Measurements from ENCODE around the gene SLC30A9.

SLC30A9 gene

DNA sequence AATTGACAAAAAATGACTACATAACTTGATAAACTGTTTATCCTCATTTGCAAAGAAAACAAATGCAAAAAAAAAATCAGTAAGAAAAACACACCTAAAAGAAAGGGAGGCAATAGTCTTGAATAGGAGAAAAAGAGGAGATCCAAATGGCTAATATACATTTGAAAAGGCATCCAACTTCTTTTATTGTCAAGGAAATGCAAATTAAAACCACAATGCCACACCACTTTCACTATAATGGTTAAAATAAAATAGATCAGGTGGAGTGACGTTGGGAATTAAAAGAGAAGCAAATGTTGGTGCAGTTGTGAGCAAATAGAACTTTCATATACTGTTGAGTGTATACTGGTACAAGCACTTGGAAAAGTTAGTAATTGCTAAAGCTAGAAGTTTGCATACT, 5.2 kb upstream of the SLC30A9 start:
- TF ChIP-seq GATA2 (IDR thresholded peaks at IDR 0.05; ENCODE audit: low read depth, low read length) (no peak), GATA3 (IDR thresholded peaks at IDR 0.05; ENCODE audit: low read depth, low read length) (no peak)

DNA sequence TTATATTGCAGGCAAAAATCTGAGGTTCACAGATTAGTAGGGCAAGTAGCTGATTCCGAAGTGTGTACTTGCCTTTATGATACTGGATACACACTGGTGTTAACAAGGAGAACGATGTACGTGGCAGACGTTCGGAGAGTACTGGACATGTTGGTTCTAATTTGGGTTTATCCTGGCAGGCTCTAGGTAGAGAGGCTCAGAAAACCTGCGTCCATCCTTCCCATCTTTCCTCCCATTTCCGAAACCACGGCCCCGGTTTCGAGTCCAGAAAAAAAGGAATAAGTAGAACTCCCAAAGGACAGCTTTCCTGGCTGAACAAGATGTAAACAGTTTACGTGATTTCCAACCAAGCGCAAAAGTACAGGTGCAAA, 351 bp upstream of the SLC30A9 start:
- TF ChIP-seq GATA2 (IDR thresholded peaks at IDR 0.05; ENCODE audit: low read depth, low read length) (no peak), GATA3 (IDR thresholded peaks at IDR 0.05; ENCODE audit: low read depth, low read length) (no peak)

DNA sequence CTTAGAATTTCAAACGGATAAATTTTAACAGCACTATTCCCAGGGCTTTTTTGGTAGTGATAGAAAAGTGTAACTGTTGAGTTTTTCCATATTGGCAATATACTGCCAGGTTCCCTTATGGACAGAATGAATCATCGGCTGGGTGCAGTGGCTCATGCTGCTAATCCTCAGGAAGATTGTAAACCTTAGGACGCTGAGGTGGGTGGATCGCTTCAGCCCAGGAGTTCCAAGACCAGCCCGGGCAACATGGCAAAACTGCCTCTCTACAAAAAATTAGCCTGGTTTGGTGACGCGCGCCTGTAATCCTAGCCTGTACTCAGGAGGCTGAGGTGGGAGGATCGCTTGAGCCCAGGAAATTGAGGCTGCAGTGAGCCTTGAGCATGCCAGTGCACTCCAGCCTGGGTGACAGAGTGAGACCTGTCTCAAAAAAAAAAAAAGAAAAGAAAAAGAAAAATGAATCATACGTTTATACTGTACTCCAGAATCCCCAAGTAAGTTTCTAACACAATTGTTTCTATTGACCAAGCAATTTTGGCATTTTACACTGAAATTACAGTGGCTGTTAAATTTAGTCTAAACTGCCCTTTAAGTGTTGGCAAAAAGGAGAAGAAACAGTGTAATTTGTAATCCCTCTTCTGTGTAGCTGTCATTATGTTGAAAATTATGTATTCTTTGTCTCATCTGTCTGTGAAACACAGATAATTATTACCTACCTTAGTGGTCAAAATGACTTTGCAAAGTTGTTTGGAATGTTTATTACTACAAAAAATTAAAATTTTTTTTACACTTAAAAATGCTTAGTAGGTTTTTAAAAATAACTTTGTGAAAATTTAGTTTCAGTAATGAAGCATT, 1.8 kb downstream of the SLC30A9 start:
- TF ChIP-seq GATA2 (IDR thresholded peaks at IDR 0.05; ENCODE audit: low read depth, low read length) (no peak), GATA3 (IDR thresholded peaks at IDR 0.05; ENCODE audit: low read depth, low read length) (no peak)

DNA sequence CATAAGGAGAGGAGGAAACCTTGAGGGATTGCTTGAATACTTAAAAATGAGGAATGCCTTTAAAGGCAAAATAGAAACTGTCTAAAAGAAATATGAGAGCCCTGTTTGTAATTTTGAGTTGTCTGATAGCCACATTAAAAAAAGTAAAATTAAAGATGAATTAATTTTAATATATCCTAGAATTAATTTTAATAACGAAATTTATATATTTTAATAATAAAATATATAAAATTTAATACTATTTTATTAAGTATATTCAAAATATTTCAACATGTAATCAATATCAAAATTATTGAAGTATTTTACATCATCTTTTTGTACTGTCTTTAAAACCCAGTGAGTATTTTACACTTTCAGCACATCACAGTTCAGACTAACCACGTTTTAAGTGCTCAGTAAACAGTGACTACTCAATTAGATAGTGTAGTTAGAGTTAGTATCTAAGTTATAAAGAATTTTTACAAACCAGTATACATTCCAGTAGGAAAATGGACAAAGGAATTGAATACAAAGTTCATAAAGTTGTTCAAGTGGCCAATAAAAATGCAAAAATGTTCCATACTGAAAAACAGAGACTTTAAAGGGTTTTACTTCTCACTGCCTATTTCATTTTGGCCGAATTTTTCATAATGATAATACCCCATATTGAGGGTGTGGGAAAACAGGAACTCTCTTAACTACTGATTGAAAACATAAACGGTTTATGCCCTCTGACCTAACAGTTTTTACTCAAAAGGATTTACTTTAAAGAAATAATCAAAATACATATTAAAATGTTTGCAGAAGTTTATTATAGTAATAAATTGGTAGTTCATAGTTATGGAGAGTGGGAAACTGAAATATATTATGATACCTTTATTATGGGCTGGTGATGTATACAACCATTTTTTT, 2.9 kb downstream of the SLC30A9 start:
- TF ChIP-seq GATA2 (IDR thresholded peaks at IDR 0.05; ENCODE audit: low read depth, low read length) (no peak), GATA3 (IDR thresholded peaks at IDR 0.05; ENCODE audit: low read depth, low read length) (no peak)

DNA sequence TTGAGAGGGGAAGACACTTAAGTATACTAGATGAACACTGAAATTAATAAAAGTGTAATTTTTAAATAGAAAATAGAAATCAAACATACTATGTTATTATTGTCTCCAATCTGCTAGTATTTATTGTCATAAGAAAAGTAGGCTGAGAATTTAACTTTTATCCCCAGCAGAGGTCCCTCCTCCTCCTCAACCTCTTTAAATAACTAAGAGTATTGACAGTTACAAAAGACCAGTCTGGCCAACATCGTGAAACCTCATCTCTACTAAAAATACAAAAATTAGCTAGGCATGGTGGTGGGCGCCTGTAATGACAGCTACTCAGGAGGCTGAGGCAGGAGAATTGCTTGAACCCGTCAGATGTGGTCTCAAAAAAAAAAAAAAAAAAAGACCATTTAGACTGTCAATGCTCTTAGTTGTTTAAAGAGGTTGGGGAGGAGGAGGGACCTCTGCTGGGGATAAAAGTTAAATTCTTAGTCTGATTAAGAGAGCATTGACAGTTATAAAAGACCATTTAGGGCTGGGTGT, 4.2 kb downstream of the SLC30A9 start:
- no peak for TF ChIP-seq GATA3 (IDR thresholded peaks at IDR 0.05; ENCODE audit: low read depth, low read length)
- TF ChIP-seq GATA2 (IDR thresholded peaks at IDR 0.05; ENCODE audit: low read depth, low read length) = no peak

DNA sequence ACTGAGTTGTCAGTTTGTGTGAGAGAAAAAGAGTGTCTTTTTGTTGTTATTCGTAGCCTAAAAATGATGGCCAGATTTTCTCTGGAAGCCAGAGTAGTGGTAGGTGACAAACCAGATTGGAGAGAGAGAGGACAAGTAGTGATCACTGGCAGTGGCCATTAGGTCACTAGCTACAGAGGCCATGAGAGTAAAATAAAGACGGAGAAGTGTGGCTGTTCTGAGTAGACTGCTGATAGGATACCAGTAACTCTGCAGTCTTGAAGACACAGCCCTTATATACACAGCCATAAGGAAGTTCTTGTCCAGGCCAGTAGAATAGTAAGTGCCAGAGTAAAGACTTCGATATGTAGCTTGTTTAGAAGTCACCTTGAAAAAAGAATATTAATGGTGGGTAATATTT, 7.7 kb downstream of the SLC30A9 start:
- no peak for TF ChIP-seq GATA2 (IDR thresholded peaks at IDR 0.05; ENCODE audit: low read depth, low read length)
- no peak for TF ChIP-seq GATA3 (IDR thresholded peaks at IDR 0.05; ENCODE audit: low read depth, low read length)

DNA sequence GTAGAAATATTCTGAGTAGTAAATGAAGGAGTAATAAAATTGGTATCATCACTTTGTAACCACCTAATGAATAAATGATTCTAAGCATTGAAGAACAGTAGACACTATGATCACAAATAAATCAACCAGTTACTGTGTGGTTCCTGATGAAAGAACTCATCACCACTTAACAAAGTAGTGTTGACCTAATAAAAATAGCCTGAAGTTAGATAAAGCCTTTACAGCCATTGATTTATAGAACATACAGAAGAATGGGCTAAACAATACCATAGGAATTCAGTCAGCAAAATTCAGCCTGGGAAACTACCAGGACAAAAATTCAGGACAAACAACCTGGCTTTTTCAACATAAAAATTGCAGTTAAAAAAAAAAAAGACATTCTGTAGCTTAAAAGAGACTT, 9.0 kb downstream of the SLC30A9 start:
- TF ChIP-seq GATA3 (IDR thresholded peaks at IDR 0.05; ENCODE audit: low read depth, low read length) = no peak

DNA sequence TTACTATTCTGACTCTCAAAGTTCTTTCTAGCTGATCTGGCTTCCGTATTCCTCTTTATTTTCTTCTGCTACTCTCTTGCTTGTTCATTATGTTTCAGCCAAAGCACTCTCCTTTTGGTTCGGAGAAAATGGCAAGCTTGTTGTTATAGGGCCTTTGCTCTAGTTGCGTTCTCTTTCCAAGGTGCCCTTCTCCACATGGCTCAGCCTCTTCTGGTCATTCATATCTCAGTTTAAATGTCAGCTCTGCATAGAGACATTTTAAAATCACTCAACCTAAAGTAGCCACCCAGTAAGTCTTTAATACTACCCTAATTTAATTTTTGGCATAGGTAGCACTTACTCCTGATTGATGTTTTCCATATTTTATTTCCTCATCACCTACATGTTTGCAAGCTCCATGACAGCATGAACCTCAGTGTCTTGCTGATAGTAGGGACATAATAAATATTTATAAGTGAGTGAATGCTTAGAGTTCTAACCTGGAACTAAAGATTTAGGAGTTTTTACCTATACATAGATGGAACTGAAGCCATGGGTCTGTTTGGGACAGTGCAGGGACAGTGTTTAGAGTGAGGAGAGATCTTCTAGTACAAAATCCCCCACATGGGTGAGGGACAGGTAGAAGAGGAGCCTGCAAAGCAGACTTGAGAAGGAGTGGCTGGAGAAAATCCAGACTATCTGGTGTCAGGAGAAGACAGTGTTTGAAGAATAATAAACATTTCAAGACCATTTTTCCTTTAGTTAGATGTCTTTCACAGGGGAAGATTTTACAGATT, 17.9 kb downstream of the SLC30A9 start:
- TF ChIP-seq GATA2 (IDR thresholded peaks at IDR 0.05; ENCODE audit: low read depth, low read length) (no peak), GATA3 (IDR thresholded peaks at IDR 0.05; ENCODE audit: low read depth, low read length) (no peak)

DNA sequence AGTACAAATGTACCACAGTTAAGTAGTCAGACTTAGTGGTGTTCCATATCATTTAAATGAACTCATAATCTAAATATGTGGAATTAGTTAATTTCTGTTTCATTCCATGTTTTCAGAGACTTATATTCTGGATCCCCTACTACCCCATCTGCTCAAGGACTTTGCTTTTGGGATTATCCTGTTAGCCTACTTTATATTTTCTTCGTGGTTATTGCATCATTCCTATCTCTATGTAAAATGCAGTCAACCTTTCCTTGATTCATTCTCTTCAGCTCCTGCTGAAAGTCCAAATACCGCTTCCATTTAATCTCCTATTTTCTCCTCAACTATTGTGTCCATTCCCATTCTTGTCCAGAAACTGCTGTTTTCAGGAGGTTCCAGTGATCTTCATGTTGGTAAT, 25.1 kb downstream of the SLC30A9 start:
- TF ChIP-seq GATA2 (IDR thresholded peaks at IDR 0.05; ENCODE audit: low read depth, low read length) (no peak), GATA3 (IDR thresholded peaks at IDR 0.05; ENCODE audit: low read depth, low read length) (no peak)

DNA sequence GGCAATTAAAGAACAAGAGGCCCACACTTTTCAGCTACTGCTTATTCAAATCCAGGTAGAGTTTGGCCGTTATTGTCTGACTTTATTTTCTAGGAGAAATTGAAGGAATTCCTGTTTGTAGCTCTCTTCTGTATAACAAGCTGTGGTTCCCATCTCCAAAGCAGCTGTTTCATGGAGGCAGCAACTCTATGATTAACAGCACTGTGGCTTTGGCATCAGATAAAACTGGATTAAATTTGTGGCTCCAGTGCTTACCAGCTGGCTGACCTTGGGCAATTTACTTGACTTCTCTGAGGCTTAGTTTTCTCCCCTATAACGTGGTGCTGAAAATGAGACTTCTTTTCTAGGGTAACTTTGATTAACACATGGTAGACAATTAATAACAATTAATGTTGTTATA, 28.1 kb downstream of the SLC30A9 start:
- TF ChIP-seq GATA3 (IDR thresholded peaks at IDR 0.05; ENCODE audit: low read depth, low read length) (peak; percentile 80), GATA2 (IDR thresholded peaks at IDR 0.05; ENCODE audit: low read depth, low read length) (peak; percentile 91)

DNA sequence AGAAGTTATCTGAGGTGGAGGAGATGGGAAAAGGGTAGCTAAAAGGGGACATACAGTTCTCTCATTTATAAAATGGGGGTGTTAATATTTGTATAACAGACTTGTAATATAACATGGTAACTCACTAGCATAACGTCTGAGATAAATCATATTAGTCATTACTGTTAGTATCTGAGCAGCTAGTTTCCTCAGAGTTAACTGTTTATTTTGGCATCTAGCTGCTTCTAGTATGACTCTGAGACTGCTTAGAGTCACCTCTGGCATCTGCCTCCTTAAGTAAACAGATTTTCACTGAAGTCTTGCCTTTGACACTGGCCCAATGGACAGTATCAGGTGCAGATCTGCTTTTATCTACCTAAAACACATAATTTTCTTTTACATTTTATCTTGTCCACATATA, 58.1 kb downstream of the SLC30A9 start:
- no peak for TF ChIP-seq GATA2 (IDR thresholded peaks at IDR 0.05; ENCODE audit: low read depth, low read length)
- no peak for TF ChIP-seq GATA3 (IDR thresholded peaks at IDR 0.05; ENCODE audit: low read depth, low read length)

DNA sequence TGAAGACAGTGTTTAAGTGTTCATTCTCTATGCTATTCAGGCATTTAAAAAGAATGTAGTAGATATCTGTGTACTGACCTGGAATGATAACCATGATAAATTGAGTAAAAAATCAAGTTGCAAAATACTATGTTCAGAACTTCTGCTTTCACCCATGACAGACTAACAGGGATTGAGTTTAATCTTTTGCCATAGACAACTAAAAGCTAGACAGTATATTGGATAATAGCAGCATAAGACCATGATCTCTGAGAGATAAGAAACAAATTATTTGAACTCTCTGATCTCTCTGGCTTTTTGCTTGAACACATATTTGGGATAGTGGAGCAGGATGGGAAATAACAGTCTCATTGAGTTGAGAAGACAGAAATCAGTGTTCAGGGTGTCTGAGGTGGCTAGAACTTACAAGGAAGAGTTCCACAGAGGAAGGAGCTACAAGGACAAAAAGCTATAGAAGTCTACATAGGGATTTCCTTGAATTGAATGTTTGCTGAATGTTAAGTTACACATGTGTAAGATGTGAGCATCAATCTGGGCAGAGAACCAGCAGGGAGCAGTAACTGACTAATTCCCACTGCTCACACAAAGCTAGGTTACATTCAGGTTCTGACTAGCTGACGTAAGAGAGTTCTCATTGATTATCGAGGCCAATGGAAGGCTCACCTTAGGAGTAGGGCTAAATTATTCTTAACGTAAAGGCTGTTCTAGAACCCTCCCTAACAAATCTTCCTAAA, 60.4 kb downstream of the SLC30A9 start:
- TF ChIP-seq GATA2 (IDR thresholded peaks at IDR 0.05; ENCODE audit: low read depth, low read length) (no peak), GATA3 (IDR thresholded peaks at IDR 0.05; ENCODE audit: low read depth, low read length) (no peak)

DNA sequence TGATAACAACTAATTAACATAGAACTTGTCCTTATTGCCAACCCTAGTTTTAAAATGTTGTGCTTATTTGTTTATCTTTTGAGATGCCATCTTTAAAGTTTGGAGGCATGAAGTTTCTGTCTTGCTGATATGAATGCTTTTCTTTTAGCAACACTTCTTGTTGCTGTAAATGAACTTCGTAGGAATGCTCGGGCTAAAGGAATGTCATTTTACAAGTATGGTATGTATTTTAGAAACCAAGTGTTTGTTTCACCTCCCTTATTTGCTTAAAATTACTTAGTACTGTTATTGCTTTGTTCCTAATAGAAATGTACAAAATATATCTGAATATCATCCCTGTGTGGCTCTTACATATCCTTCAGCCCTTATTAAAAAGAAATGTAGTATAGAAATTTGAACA, 76.1 kb downstream of the SLC30A9 start:
- TF ChIP-seq GATA3 (IDR thresholded peaks at IDR 0.05; ENCODE audit: low read depth, low read length) = no peak
- TF ChIP-seq GATA2 (IDR thresholded peaks at IDR 0.05; ENCODE audit: low read depth, low read length) = no peak

Measured in SH-SY5Y (cell line).